Ovary (tissue), 9 donors: Measurements from ENCODE around the gene OR5B21. TPM values are rescaled to one million over a fixed set of nuclear protein-coding genes. Genes with fewer than 3 reads are reported as not detected.

Experiments used
- DNase-seq, 5 donors: peaks; one replicate each; pipeline ENCODE4 v3.0.0-alpha.2; 2019 to 2020
- H3K27ac ChIP-seq, 2 donors: fragments of 200-600 bp; one replicate each; pipeline versions ENCODE4 v1.5.1 to v1.8.0; 2019 to 2022
- H3K27me3 ChIP-seq: fragments of 200-600 bp; one replicate; pipeline ENCODE4 v1.8.0; 2022
- H3K36me3 ChIP-seq: fragments of 200-600 bp; sonication (generic); one replicate; pipeline ENCODE4 v1.5.1; 2019
- H3K4me1 ChIP-seq: one replicate; pipeline ENCODE4 v1.8.1; 2013; ENCODE audit warnings: mild to moderate bottlenecking, moderate library complexity; ENCODE audit not compliant: insufficient read depth
- H3K4me3 ChIP-seq: fragments of 200-600 bp; sonication (generic); one replicate; pipeline ENCODE4 v1.5.1; 2017
- H3K9me3 ChIP-seq, 2 donors: fragments of 200-600 bp in 1 of 2; sonication (generic) in 1 of 2; one replicate each; pipeline versions ENCODE4 v1.5.1 to v1.8.1; 2013 to 2019; ENCODE audit warnings: mild to moderate bottlenecking in 1 of 2, moderate library complexity in 1 of 2
- CTCF ChIP-seq, 3 donors: fragments of 450-650 bp in 2 of 3; fragments of 200-600 bp in 1 of 3; IDR thresholded peaks; one replicate each; pipeline versions ENCODE4 v1.5.1 to v1.8.0; 2016 to 2022; ENCODE audit warnings: antibody characterized with exemption in 3 of 3, mild to moderate bottlenecking in 1 of 3
- EP300 ChIP-seq: sonication (generic); formaldehyde crosslinking; IDR thresholded peaks from one replicate; pipeline ENCODE4 v1.6.1; 2017; ENCODE audit warnings: antibody characterized with exemption
- POLR2A ChIP-seq: fragments of 450-650 bp; IDR thresholded peaks from one replicate; pipeline ENCODE4 v1.6.1; 2017; ENCODE audit warnings: antibody characterized with exemption, mild to moderate bottlenecking, moderate library complexity
- WGBS, 3 donors: extraction: QIAGEN DNeasy Blood & Tissue Kit in 1 of 3; methylation state at CpG; one replicate each; pipeline versions ENCODE4 v1.1.5 to v1.1.7; 2013 to 2017; 5-methylcytosine and 5-hydroxymethylcytosine counted together
- intact Hi-C, 4 donors: fragments of 100-400 bp; cut with DNase I; formaldehyde crosslinking; loops; one replicate each; pipeline versions ENCODE4 v1.11.0 to v1.15.1; 2022 to 2023
- polyA plus RNA-seq, 2 donors: library from polyadenylated mRNA; stranded (reverse); fragments of 200-250 nt in 1 of 2; fragments of 350-450 nt in 1 of 2; fragmentation: Illumina TruSeq in 1 of 2; extraction: RNeasy Lipid Tissue Mini Kit (QIAGEN cat#74804) in 1 of 2; gene quantifications; one replicate each; pipeline ENCODE4 v1.2.3, GENCODE V29; 2013 to 2014
- total RNA-seq, 7 donors: library from RNA; depleted of rRNA in 2 of 7; stranded (reverse); fragments of >200 nt in 2 of 7; fragmentation: NEBNext Ultra II Directional in 3 of 7; extraction: Animal tissue kit (Norgen Biotek cat#: 25700) in 3 of 7; gene quantifications; one replicate each; pipeline versions ENCODE4 v1.1.0 to v1.2.4, GENCODE V29; 2016 to 2023
- donor health status: DM: no; HTN: no; CAD: no; lungs with moderate emphysema.
- donor health status: DM: no; HTN: no; CAD: no.
- donor health status: Bipolar disorder and iron deficiency.
- donor health status: DM: yes; HTN: yes; CAD: no.
- donor health status: DM: no; HTN: no; CAD: no.
- donor health status: DM: yes; HTN: yes; CAD: no.

Gene OR5B21
- total and polyA plus RNA-seq, 9 donors: 0.25 TPM; not detected in 8

- 85 to 88% (median 85%) methylated on average over 4 of the region's 4 CpGs for WGBS, 3 donors
Measured at GRCh38 chr11:58503361-58503856, 4.5 kb downstream of the OR5B21 start.

GRCh38 chr11:58502004-58502403 is 5.9 kb downstream of the OR5B21 start:
- no peak for DNase-seq
- H3K4me3 ChIP-seq: no peak overlapping the region
- H3K9me3 ChIP-seq: no peaks in the 10 kb centered on the region
- H3K27ac ChIP-seq: no peak overlapping the region
- H3K4me1 ChIP-seq: no peaks in the 10 kb centered on the region
- intact Hi-C loops: no loop called here
- H3K27me3 ChIP-seq: no peaks in the 10 kb centered on the region
- TF ChIP-seq CTCF (IDR thresholded peaks at IDR 0.05) (no peak), POLR2A (no peak), EP300 (no peak)
- H3K36me3 ChIP-seq: no peaks in the 10 kb centered on the region

More at GRCh38 chr11:58503361-58503856, 4.5 kb downstream of the OR5B21 start:
- Histone ChIP-seq H3K9me3 (no peaks in the 10 kb centered on the region), H3K27me3 (no peaks in the 10 kb centered on the region), H3K4me3 (no peak overlapping the region), H3K4me1 (no peaks in the 10 kb centered on the region), H3K27ac (no peak overlapping the region), H3K36me3 (no peaks in the 10 kb centered on the region)
- no peak for DNase-seq
- intact Hi-C loops: no loop called here
- no peak for TF ChIP-seq POLR2A
- no peak for TF ChIP-seq CTCF (IDR thresholded peaks at IDR 0.05)
- TF ChIP-seq EP300: no peak

GRCh38 chr11:58498464-58498863 is 9.4 kb downstream of the OR5B21 start:
- TF ChIP-seq EP300 (no peak), POLR2A (no peak), CTCF (IDR thresholded peaks at IDR 0.05) (no peak)
- no peaks in the 10 kb centered on the region for H3K9me3 ChIP-seq
- H3K36me3 ChIP-seq: no peaks in the 10 kb centered on the region
- H3K27ac ChIP-seq: no peak overlapping the region
- WGBS, 3 donors: 24 to 47% (median 29%) methylated on average over 2 of the region's 2 CpGs
- no peaks in the 10 kb centered on the region for H3K4me1 ChIP-seq
- DNase-seq: no peak
- H3K27me3 ChIP-seq: no peaks in the 10 kb centered on the region
- no peak overlapping the region for H3K4me3 ChIP-seq
- intact Hi-C loops: no loop called here

GRCh38 chr11:58497951-58498350 is 10.0 kb downstream of the OR5B21 start:
- no peaks in the 10 kb centered on the region for H3K36me3 ChIP-seq

More at GRCh38 chr11:58497951-58498350, 10.0 kb downstream of the OR5B21 start:
- intact Hi-C loops: no loop called here
- Histone ChIP-seq H3K27me3 (no peaks in the 10 kb centered on the region), H3K4me1 (no peaks in the 10 kb centered on the region), H3K9me3 (no peaks in the 10 kb centered on the region), H3K27ac (no peak overlapping the region), H3K4me3 (no peak overlapping the region)
- WGBS, 3 donors: 64 to 88% (median 75%) methylated on average over 2 of the region's 2 CpGs
- DNase-seq: no peak
- no peak for TF ChIP-seq CTCF (IDR thresholded peaks at IDR 0.05)
- TF ChIP-seq EP300: no peak
- no peak for TF ChIP-seq POLR2A
